ENCODE measurements around the gene ARID2. TPM values are rescaled to one million over a fixed set of nuclear protein-coding genes. Genes with fewer than 3 reads are reported as not detected.

ARID2 gene
- total RNA-seq, 1 experiment from 2014 or later = 15.4 TPM

GRCh38 chr12:45872446-45872845, 142.9 kb downstream of the ARID2 start:
- no TSS peak for BruUV-seq (replicated peaks)
- intact Hi-C loops (cut with micrococcal nuclease) = no loop called here
- Histone ChIP-seq H3K4me3 (ENCODE audit: low read length) (no peak overlapping the region), H3K4me2 (ENCODE audit: low read length) (no peak overlapping the region), H3K9me3 (ENCODE audit: low read length) (no peaks in the 10 kb centered on the region), H3K9ac (ENCODE audit: low read length) (no peak overlapping the region), H3F3A (ENCODE audit: low read length, unreplicated experiment) (no peaks in the 10 kb centered on the region), H3K27me3 (ENCODE audit: low read length) (no peaks in the 10 kb centered on the region), H3K36me3 (ENCODE audit: low read depth, low read length) (peaks cover 14% of the 10 kb centered on the region; the same call in 1 of the 2 replicates), H3K79me2 (ENCODE audit: low read length) (no peaks in the 10 kb centered on the region), H3K9me2 (replicated peaks; ENCODE audit: low read length) (no peaks in the 10 kb centered on the region), H3K4me1 (ENCODE audit: insufficient read depth, low read length) (no peaks in the 10 kb centered on the region), H3K27ac (ENCODE audit: low read length) (no peak overlapping the region), H2AFZ (ENCODE audit: low read length) (no peak overlapping the region), H4K20me1 (ENCODE audit: low read length) (no peaks in the 10 kb centered on the region)
- DNase-seq (no peak), ATAC-seq (no peak)
- ChIA-PET CTCF (no interaction called here), POLR2A (ENCODE audit: unreplicated experiment) (no interaction called here)
- no peak for TF ChIP-seq EZH2 (IDR thresholded peaks at IDR 0.05; ENCODE audit: low read length, unreplicated experiment)
- TF ChIP-seq CTCF (conservative IDR thresholded peaks at IDR 0.05; ENCODE audit: low read depth, low read length) = no peak
- no peak for TF ChIP-seq EZH2phosphoT487 (IDR thresholded peaks at IDR 0.05; ENCODE audit: borderline replicate concordance, low read length)

- Histone ChIP-seq H3K27me3 (ENCODE audit: low read length) (no peaks in the 10 kb centered on the region), H3K4me1 (ENCODE audit: insufficient read depth, low read length) (0 out of 2 replicates have a peak, but pooled peaks cover 6% of the 10 kb centered on the region), H4K20me1 (ENCODE audit: low read length) (no peaks in the 10 kb centered on the region), H3K79me2 (ENCODE audit: low read length) (no peaks in the 10 kb centered on the region), H3K9me2 (replicated peaks; ENCODE audit: low read length) (no peaks in the 10 kb centered on the region), H3K9ac (ENCODE audit: low read length) (no peak overlapping the region), H3K27ac (ENCODE audit: low read length) (no peak overlapping the region), H2AFZ (ENCODE audit: low read length) (no peak overlapping the region), H3K9me3 (ENCODE audit: low read length) (no peaks in the 10 kb centered on the region), H3K4me2 (ENCODE audit: low read length) (no peak overlapping the region), H3F3A (ENCODE audit: low read length, unreplicated experiment) (no peaks in the 10 kb centered on the region), H3K4me3 (ENCODE audit: low read length) (no peak overlapping the region), H3K36me3 (ENCODE audit: low read depth, low read length) (peaks cover 14% of the 10 kb centered on the region; the same call in 1 of the 2 replicates)
- ChIA-PET POLR2A (ENCODE audit: unreplicated experiment) (no interaction called here), CTCF (no interaction called here)
- TF ChIP-seq EZH2phosphoT487 (IDR thresholded peaks at IDR 0.05; ENCODE audit: borderline replicate concordance, low read length) (no peak), EZH2 (IDR thresholded peaks at IDR 0.05; ENCODE audit: low read length, unreplicated experiment) (no peak), CTCF (conservative IDR thresholded peaks at IDR 0.05; ENCODE audit: low read depth, low read length) (no peak)
- intact Hi-C loops (cut with micrococcal nuclease) = no loop called here
- DNase-seq (no peak), ATAC-seq (no peak)
- BruUV-seq (replicated peaks) = no TSS peak
Observed at GRCh38 chr12:45877069-45877468, 147.6 kb downstream of the ARID2 start.

GRCh38 chr12:45878630-45879255, 149.2 kb downstream of the ARID2 start:
- Histone ChIP-seq H3K27me3 (ENCODE audit: low read length) (no peaks in the 10 kb centered on the region), H3F3A (ENCODE audit: low read length, unreplicated experiment) (no peaks in the 10 kb centered on the region), H3K36me3 (ENCODE audit: low read depth, low read length) (peaks cover 12% of the 10 kb centered on the region; the same call in 1 of the 2 replicates), H2AFZ (ENCODE audit: low read length) (no peak overlapping the region), H3K4me3 (ENCODE audit: low read length) (no peak overlapping the region), H3K9me3 (ENCODE audit: low read length) (no peaks in the 10 kb centered on the region), H4K20me1 (ENCODE audit: low read length) (no peaks in the 10 kb centered on the region), H3K79me2 (ENCODE audit: low read length) (no peaks in the 10 kb centered on the region), H3K9ac (ENCODE audit: low read length) (no peak overlapping the region), H3K27ac (ENCODE audit: low read length) (no peak overlapping the region), H3K9me2 (replicated peaks; ENCODE audit: low read length) (no peaks in the 10 kb centered on the region), H3K4me1 (ENCODE audit: insufficient read depth, low read length) (0 out of 2 replicates have a peak, but pooled peaks cover 6% of the 10 kb centered on the region), H3K4me2 (ENCODE audit: low read length) (no peak overlapping the region)
- TF ChIP-seq EZH2phosphoT487 (IDR thresholded peaks at IDR 0.05; ENCODE audit: borderline replicate concordance, low read length) = no peak
- no peak for TF ChIP-seq EZH2 (IDR thresholded peaks at IDR 0.05; ENCODE audit: low read length, unreplicated experiment)
- TF ChIP-seq CTCF (conservative IDR thresholded peaks at IDR 0.05; ENCODE audit: low read depth, low read length) = no peak
- ChIA-PET CTCF (no interaction called here), POLR2A (ENCODE audit: unreplicated experiment) (interaction anchor here (0.7 kb wide), 1 partner anchor 15 kb away, joined by 3 read pairs; no protein-coding TSS in a partner anchor)
- ATAC-seq (peak; percentile 68), DNase-seq (peak; percentile 25)
- no TSS peak for BruUV-seq (replicated peaks)
- intact Hi-C loops (cut with micrococcal nuclease) = loop anchor here (1.0 kb wide), 1 partner anchor 26 kb away; no protein-coding TSS in a partner anchor

All from PC-3 (cell line).